ENCODE results near the gene QRICH1. TPM values are rescaled to one million over a fixed set of nuclear protein-coding genes. Genes with fewer than 3 reads are reported as not detected.
A peak's percentile ranks its signal among the peaks of the same experiment; 100 is the strongest.

Gene QRICH1
- total RNA-seq, 1 experiment from 2014 or later: 123 TPM

DNA sequence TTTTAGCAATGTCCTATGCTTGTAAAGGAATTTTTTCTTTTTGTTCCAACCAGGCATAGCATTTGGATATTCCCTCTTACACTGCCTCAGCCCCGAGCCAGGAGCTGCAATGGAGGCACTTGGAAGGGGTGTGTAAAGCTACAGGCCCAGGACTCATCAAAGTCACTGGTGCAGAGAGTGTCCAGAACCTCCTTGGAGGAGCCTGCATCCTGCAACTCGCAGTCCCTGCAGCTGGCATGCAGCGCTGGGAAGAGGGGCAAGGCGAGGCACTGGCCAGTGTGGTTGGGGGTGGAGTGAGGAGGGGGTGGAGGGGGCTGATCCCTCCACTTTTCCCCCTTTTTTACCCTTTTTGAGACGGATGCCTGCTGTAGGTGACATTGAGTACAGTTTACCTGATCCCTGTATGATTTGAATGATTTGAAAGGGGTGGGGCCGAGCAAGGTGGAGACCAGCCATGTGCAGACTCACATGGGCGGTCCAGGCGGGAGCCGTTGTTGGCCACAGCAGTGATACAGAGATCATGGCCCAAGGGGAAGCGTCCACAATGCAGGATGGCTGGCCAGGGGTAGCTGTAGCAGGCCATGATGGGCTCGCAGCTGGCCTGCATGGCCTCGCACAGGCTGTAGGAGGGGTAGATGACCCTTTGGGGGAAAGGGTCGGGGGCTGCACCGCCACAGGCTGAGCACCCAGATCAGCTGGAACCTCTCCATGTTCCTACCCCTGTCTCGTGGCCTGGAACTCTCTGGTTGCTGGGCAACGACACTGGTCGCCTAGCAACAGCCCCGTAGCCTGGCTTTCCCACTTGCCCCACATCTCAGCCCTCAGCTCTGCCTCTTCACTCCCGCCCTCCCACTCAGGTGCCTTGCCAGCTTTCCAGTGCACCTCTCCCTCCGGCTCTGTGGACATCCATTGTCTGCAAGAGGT is 95.9 kb downstream of the QRICH1 start:
- peak; percentile 65 for DNase-seq (ENCODE audit: low spot score)
- H3K4me1 Mint-ChIP-seq: peaks cover 12% of the 10 kb centered on the region
- no peak overlapping the region for H3K4me3 Mint-ChIP-seq
- TF ChIP-seq JAZF1 (CRISPR knock-in tag; IDR thresholded peaks at IDR 0.05): no peak
- TF ChIP-seq ZNF263 (CRISPR knock-in tag; IDR thresholded peaks at IDR 0.05; ENCODE audit: low read depth): no peak
- TF ChIP-seq NFYB (CRISPR knock-in tag; conservative IDR thresholded peaks at IDR 0.05; ENCODE audit: low read depth): no peak
- TF ChIP-seq, protein P1, sequence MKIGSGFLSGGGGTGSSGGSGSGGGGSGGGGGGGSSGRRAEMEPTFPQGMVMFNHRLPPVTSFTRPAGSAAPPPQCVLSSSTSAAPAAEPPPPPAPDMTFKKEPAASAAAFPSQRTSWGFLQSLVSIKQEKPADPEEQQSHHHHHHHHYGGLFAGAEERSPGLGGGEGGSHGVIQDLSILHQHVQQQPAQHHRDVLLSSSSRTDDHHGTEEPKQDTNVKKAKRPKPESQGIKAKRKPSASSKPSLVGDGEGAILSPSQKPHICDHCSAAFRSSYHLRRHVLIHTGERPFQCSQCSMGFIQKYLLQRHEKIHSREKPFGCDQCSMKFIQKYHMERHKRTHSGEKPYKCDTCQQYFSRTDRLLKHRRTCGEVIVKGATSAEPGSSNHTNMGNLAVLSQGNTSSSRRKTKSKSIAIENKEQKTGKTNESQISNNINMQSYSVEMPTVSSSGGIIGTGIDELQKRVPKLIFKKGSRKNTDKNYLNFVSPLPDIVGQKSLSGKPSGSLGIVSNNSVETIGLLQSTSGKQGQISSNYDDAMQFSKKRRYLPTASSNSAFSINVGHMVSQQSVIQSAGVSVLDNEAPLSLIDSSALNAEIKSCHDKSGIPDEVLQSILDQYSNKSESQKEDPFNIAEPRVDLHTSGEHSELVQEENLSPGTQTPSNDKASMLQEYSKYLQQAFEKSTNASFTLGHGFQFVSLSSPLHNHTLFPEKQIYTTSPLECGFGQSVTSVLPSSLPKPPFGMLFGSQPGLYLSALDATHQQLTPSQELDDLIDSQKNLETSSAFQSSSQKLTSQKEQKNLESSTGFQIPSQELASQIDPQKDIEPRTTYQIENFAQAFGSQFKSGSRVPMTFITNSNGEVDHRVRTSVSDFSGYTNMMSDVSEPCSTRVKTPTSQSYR (CRISPR knock-in tag; IDR thresholded peaks at IDR 0.05): no peak
- TF ChIP-seq FOXJ3 (CRISPR knock-in tag; IDR thresholded peaks at IDR 0.05; ENCODE audit: borderline replicate concordance): no peak
- no peak for TF ChIP-seq NR2C2 (CRISPR knock-in tag; IDR thresholded peaks at IDR 0.05)
- TF ChIP-seq, protein P2, sequence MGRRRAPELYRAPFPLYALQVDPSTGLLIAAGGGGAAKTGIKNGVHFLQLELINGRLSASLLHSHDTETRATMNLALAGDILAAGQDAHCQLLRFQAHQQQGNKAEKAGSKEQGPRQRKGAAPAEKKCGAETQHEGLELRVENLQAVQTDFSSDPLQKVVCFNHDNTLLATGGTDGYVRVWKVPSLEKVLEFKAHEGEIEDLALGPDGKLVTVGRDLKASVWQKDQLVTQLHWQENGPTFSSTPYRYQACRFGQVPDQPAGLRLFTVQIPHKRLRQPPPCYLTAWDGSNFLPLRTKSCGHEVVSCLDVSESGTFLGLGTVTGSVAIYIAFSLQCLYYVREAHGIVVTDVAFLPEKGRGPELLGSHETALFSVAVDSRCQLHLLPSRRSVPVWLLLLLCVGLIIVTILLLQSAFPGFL (CRISPR knock-in tag; IDR thresholded peaks at IDR 0.05; ENCODE audit: borderline replicate concordance): no peak
- no peak for TF ChIP-seq ZBTB21 (CRISPR knock-in tag; IDR thresholded peaks at IDR 0.05; ENCODE audit: borderline replicate concordance)
- TF ChIP-seq, protein P3, sequence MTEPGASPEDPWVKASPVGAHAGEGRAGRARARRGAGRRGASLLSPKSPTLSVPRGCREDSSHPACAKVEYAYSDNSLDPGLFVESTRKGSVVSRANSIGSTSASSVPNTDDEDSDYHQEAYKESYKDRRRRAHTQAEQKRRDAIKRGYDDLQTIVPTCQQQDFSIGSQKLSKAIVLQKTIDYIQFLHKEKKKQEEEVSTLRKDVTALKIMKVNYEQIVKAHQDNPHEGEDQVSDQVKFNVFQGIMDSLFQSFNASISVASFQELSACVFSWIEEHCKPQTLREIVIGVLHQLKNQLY (CRISPR knock-in tag; IDR thresholded peaks at IDR 0.05): no peak
- TF ChIP-seq, protein P4, sequence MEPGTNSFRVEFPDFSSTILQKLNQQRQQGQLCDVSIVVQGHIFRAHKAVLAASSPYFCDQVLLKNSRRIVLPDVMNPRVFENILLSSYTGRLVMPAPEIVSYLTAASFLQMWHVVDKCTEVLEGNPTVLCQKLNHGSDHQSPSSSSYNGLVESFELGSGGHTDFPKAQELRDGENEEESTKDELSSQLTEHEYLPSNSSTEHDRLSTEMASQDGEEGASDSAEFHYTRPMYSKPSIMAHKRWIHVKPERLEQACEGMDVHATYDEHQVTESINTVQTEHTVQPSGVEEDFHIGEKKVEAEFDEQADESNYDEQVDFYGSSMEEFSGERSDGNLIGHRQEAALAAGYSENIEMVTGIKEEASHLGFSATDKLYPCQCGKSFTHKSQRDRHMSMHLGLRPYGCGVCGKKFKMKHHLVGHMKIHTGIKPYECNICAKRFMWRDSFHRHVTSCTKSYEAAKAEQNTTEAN (CRISPR knock-in tag; IDR thresholded peaks at IDR 0.05): no peak
- no peak overlapping the region for H3K27ac Mint-ChIP-seq
- ChIA-PET CTCF (interaction anchor here (0.6 to 4.3 kb wide), 7 partner anchors 9 to 28 kb away, joined by 3 to 23 read pairs (median 6); partner anchors contain the start of gene WDR6), POLR2A (interaction anchor here (0.5 to 2.0 kb wide), 4 partner anchors 9 to 24 kb away, joined by 3 to 11 read pairs (median 4); partner anchors contain the start of gene WDR6)
- ATAC-seq: peak; percentile 11
- H3K27me3 Mint-ChIP-seq (ENCODE audit: low read depth): no peaks in the 10 kb centered on the region
- H3K9me3 Mint-ChIP-seq: no peaks in the 10 kb centered on the region
- H3K36me3 Mint-ChIP-seq: peaks cover 4% of the 10 kb centered on the region; the same call in 1 of the 2 replicates

DNA sequence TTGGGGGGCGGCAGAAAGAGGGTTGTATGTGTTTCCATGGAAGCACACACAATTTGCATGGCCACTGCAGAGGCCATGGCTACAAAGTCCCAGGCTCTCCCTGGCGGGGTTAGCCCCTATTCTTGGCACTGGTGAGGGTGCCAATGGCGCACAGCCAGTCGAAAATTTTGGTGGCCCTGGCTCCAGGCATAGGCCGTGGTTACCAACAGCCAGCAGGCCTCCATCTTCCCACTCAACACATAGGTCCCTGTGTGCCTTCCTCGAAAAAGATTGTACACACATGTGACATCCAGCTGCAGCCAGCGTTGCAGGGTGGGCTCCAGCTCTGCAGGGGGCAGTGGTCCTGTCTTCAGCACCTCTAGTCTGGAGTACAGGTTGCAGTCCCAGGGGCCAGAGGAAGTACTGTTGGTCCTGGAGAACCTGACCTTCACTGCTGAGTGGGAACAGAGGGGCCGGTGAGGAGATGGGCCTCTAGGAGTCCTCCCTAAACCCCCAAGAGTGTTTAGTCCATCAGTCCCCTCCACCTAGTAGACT is 96.7 kb downstream of the QRICH1 start:
- peaks cover 4% of the 10 kb centered on the region; the same call in 1 of the 2 replicates for H3K36me3 Mint-ChIP-seq
- H3K27me3 Mint-ChIP-seq (ENCODE audit: low read depth): no peaks in the 10 kb centered on the region
- H3K9me3 Mint-ChIP-seq: no peaks in the 10 kb centered on the region
- H3K4me1 Mint-ChIP-seq: peaks cover 12% of the 10 kb centered on the region
- DNase-seq (ENCODE audit: low spot score): no peak
- H3K27ac Mint-ChIP-seq: no peak overlapping the region
- ChIA-PET CTCF (interaction anchor here (0.7 to 4.3 kb wide), 4 partner anchors 10 to 25 kb away, joined by 3 to 23 read pairs (median 14); partner anchors contain the start of gene WDR6), POLR2A (interaction anchor here (0.5 to 2.0 kb wide), 3 partner anchors 9 to 23 kb away, joined by 3 to 11 read pairs (median 5); partner anchors contain the start of gene WDR6)
- TF ChIP-seq KAT7 (CRISPR knock-in tag; IDR thresholded peaks at IDR 0.05; ENCODE audit: borderline replicate concordance): no peak
- no peak for TF ChIP-seq SOX15 (CRISPR knock-in tag; IDR thresholded peaks at IDR 0.05)
- TF ChIP-seq, protein P5, sequence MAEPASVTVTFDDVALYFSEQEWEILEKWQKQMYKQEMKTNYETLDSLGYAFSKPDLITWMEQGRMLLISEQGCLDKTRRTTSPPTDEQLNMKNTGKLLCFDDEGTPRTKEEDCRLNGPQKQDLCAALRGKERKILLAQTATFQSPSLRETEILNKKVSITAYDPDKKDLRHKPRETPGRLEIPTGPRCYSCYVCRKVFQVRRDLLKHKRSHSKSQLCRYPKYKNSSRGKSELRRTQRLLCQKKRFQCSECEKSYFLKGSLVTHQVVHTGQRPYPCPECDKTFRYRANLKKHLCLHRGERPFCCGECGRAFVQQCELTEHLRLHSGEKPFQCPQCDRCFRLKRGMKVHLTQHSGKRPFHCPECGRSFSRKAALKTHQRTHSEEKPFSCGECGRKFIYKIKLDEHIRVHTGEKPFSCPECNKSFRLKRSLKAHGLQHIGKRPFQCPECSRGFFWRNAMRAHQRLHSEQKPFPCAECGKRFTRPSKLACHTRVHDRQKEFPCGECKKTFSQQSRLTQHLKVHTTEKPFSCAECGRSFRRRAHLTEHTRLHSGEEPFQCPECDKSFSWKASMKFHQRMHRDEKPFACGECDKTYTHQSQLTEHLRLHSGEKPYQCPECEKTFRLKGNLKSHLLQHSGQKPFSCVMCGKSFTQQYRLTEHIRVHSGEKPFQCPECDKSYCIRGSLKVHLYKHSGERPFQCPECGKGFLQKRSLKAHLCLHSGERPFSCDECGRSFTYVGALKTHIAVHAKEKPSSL (CRISPR knock-in tag; conservative IDR thresholded peaks at IDR 0.05): no peak
- no peak overlapping the region for H3K4me3 Mint-ChIP-seq
- ATAC-seq: 0 out of 2 replicates have a peak, but pooled peaks have one; percentile 10

Measured in WTC11 (cell line).